Mononuclear cell (primary cell): ENCODE data around the gene GNG12. TPM values are rescaled to one million over a fixed set of nuclear protein-coding genes. Genes with fewer than 3 reads are reported as not detected.

Experiments used
- H3K27me3 ChIP-seq: 2 replicates; pipeline ENCODE4 v1.6.0; 2011; ENCODE audit warnings: low read length, control low read depth; ENCODE audit not compliant: insufficient read depth
- H3K4me1 ChIP-seq: 2 replicates; pipeline ENCODE4 v1.5.1; 2011; ENCODE audit warnings: mild to moderate bottlenecking, low read length, control low read depth; ENCODE audit not compliant: insufficient read depth
- H3K4me3 ChIP-seq: 2 replicates; pipeline ENCODE4 v1.5.1; 2011; ENCODE audit warnings: mild to moderate bottlenecking, low read length, moderate library complexity
- H3K9me3 ChIP-seq: 2 replicates; pipeline ENCODE4 v1.5.1; 2011; ENCODE audit warnings: low read depth, mild to moderate bottlenecking, control low read depth, low read length
- total RNA-seq: library from RNA; depleted of rRNA; stranded (reverse); fragments of >200 nt; gene quantifications from one replicate; pipeline ENCODE4 v1.2.3, GENCODE V29; 2012

Gene GNG12
- total RNA-seq, 1 donor: 0.21 TPM

DNA sequence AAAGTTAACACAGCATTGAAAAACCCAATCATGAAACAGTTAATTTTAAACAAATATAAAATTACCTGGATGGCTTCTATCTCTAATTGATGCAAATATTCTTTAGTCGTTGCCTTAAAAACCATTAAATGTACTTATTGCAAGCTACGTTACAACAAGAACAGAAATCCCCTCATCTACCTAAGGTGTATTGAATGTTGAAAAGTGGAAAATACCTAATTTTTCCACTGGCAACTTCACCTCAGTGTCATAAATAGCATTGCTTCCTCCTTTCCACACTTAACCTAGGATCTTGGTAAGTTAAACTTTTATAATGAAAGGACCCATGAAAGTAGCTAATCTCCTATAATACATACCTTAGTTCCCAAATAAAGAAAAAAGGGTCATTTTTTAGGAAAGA is 142.9 kb downstream of the GNG12 start:
- Histone ChIP-seq H3K4me1 (peaks cover 31% of the 10 kb centered on the region), H3K27me3 (no peaks in the 10 kb centered on the region), H3K9me3 (no peaks in the 10 kb centered on the region), H3K4me3 (no peak overlapping the region)

GRCh38 chr1:67690018-67690363 is 143.3 kb downstream of the GNG12 start:
- no peak overlapping the region for H3K4me3 ChIP-seq
- H3K4me1 ChIP-seq: peaks cover 31% of the 10 kb centered on the region
- H3K27me3 ChIP-seq: no peaks in the 10 kb centered on the region

GRCh38 chr1:67689267-67690017 is 143.8 kb downstream of the GNG12 start:
- Histone ChIP-seq H3K27me3 (no peaks in the 10 kb centered on the region), H3K4me1 (peaks cover 33% of the 10 kb centered on the region), H3K9me3 (no peaks in the 10 kb centered on the region), H3K4me3 (no peak overlapping the region)

More at GRCh38 chr1:67690018-67690363, 143.3 kb downstream of the GNG12 start:
- H3K9me3 ChIP-seq: no peaks in the 10 kb centered on the region

- peaks cover 38% of the 10 kb centered on the region for H3K4me1 ChIP-seq
- H3K27me3 ChIP-seq: no peaks in the 10 kb centered on the region
- H3K9me3 ChIP-seq: no peaks in the 10 kb centered on the region
- H3K4me3 ChIP-seq: no peak overlapping the region
These were observed 144.6 kb downstream of the GNG12 start for GRCh38 chr1:67688526-67689219.

DNA sequence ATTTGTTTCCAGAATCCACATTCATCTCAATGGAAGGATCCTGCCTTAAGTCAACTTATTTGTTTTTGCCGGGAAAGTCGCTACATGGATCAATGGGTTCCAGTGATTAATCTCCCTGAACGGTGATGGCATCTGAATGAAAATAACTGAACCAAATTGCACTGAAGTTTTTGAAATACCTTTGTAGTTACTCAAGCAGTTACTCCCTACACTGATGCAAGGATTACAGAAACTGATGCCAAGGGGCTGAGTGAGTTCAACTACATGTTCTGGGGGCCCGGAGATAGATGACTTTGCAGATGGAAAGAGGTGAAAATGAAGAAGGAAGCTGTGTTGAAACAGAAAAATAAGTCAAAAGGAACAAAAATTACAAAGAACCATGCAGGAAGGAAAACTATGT is 145.6 kb downstream of the GNG12 start:
- H3K9me3 ChIP-seq: no peaks in the 10 kb centered on the region
- peaks cover 48% of the 10 kb centered on the region for H3K4me1 ChIP-seq
- H3K4me3 ChIP-seq: no peak overlapping the region
- no peaks in the 10 kb centered on the region for H3K27me3 ChIP-seq

GRCh38 chr1:67687198-67687545 is 146.1 kb downstream of the GNG12 start:
- no peaks in the 10 kb centered on the region for H3K27me3 ChIP-seq
- no peak overlapping the region for H3K4me3 ChIP-seq
- H3K4me1 ChIP-seq: peaks cover 50% of the 10 kb centered on the region
- H3K9me3 ChIP-seq: no peaks in the 10 kb centered on the region

GRCh38 chr1:67686267-67687197 is 146.7 kb downstream of the GNG12 start:
- H3K4me1 ChIP-seq: peaks cover 50% of the 10 kb centered on the region
- peak overlapping the region; percentile 76 for H3K4me3 ChIP-seq
- H3K9me3 ChIP-seq: no peaks in the 10 kb centered on the region
- no peaks in the 10 kb centered on the region for H3K27me3 ChIP-seq

DNA sequence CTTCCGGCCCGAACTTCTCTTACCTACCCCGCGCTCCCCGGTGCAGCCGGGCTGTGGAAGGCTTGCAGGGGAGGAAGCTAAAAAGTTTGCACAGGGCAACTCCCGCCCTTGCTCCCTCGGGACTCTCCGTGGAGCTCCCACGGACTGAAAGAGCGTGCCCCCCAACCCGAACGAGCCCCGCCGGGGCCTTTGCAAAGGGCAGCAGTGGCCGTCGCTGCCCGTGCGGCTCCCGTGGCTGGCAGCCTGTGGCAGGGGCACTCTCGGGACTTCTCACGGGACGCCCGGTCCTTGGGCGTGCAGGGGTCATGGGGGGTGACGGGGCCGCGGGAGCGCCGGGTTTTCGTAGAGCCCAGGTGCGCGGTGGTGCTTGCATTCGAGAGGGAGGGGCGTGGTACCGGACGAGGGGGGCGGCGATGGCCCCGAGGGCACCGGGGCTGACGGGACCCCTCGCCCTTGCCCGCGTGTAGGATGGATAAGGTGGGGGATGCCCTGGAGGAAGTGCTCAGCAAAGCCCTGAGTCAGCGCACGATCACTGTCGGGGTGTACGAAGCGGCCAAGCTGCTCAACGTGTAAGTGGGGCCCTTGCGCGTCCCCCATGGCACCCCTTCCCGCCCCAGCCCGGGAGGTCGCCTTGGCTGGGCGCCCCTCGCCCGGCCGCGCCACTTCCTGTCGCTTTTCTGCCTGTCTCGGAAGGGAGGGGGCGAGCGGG is 147.6 kb downstream of the GNG12 start:
- peak overlapping the region; percentile 76 for H3K4me3 ChIP-seq
- peaks cover 50% of the 10 kb centered on the region for H3K4me1 ChIP-seq
- no peaks in the 10 kb centered on the region for H3K27me3 ChIP-seq

DNA sequence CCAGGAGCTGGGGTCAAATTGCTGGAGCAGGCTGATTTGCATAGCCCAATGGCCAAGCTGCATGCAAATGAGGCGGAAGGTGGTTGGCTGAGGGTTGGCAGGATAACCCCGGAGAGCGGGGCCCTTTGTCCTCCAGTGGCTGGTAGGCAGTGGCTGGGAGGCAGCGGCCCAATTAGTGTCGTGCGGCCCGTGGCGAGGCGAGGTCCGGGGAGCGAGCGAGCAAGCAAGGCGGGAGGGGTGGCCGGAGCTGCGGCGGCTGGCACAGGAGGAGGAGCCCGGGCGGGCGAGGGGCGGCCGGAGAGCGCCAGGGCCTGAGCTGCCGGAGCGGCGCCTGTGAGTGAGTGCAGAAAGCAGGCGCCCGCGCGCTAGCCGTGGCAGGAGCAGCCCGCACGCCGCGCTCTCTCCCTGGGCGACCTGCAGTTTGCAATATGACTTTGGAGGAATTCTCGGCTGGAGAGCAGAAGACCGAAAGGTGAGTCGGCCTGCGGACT is 148.2 kb downstream of the GNG12 start, which contains the start of gene GADD45A:
Gene GADD45A (plus strand): TSS at position 135 of the 491 bp plus-strand sequence. CDS start 294 bp downstream, at position 429.
- Histone ChIP-seq H3K9me3 (no peaks in the 10 kb centered on the region), H3K4me1 (peaks cover 50% of the 10 kb centered on the region), H3K27me3 (no peaks in the 10 kb centered on the region), H3K4me3 (peak within 1 kb of the TSS; percentile 76)

More for the DNA sequence above, 147.6 kb downstream of the GNG12 start:
- no peaks in the 10 kb centered on the region for H3K9me3 ChIP-seq

DNA sequence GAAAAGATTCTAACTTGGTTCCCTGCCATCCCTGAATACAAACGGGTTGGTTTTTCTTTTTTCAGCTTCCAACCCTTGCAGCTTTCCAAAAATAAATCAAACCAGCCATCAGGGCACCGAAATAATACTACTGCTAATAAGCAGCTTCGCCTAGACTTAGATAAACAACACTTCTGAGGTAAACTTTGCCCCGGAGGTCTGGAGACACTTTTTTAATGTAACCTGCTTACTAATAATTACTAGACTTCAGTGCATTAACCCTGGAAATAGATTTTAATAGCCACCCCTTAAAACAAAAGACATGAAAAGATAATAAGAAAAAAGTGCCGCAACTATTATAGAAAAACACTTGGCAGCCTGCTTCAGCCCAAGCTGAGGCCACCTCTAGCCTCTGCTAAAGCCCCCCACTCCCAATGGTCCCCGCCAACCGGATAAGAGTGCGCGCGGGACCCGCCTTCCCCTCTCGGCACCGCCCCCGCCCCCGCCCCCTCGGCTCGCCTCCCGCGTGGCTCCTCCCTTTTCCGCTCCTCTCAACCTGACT is 148.7 kb downstream of the GNG12 start:
- peaks cover 50% of the 10 kb centered on the region for H3K4me1 ChIP-seq
- H3K4me3 ChIP-seq: peak overlapping the region; percentile 30
- no peaks in the 10 kb centered on the region for H3K27me3 ChIP-seq
- H3K9me3 ChIP-seq: no peaks in the 10 kb centered on the region

- Histone ChIP-seq H3K9me3 (no peaks in the 10 kb centered on the region), H3K27me3 (no peaks in the 10 kb centered on the region), H3K4me1 (peaks cover 45% of the 10 kb centered on the region), H3K4me3 (peak overlapping the region; percentile 30)
These were observed 149.3 kb downstream of the GNG12 start for GRCh38 chr1:67683766-67684525.

DNA sequence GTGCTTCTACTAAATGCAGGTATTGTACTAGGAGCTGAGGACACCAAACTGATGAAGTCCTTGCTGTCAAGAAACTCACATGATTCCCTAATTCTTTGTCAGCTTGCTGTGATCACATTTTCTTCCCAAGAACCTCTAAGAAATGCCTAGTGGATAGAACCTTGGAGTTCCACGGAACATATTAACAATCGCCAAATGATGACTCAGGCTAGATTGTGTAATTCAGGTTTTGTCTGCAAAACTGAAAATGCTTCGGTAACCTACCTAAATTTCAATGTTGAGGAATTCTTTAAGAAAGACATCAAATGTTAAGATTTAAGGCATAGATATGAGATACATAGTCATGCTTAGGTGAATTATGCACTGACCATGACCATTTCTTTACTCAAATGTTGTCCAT is 150.0 kb downstream of the GNG12 start:
- Histone ChIP-seq H3K27me3 (no peaks in the 10 kb centered on the region), H3K9me3 (no peaks in the 10 kb centered on the region), H3K4me1 (peaks cover 38% of the 10 kb centered on the region), H3K4me3 (no peak overlapping the region)

- no peaks in the 10 kb centered on the region for H3K27me3 ChIP-seq
- H3K9me3 ChIP-seq: no peaks in the 10 kb centered on the region
- no peak overlapping the region for H3K4me3 ChIP-seq
- H3K4me1 ChIP-seq: peaks cover 35% of the 10 kb centered on the region
These were observed 150.5 kb downstream of the GNG12 start for GRCh38 chr1:67682659-67683197.
